GM04503 (cell line): ENCODE measurements around the gene FEM1C.

Source experiments
- DNase-seq: peaks from one replicate; pipeline ENCODE4 v3.0.0-alpha.2; 2012; ENCODE audit warnings: low read depth

Gene FEM1C

DNA sequence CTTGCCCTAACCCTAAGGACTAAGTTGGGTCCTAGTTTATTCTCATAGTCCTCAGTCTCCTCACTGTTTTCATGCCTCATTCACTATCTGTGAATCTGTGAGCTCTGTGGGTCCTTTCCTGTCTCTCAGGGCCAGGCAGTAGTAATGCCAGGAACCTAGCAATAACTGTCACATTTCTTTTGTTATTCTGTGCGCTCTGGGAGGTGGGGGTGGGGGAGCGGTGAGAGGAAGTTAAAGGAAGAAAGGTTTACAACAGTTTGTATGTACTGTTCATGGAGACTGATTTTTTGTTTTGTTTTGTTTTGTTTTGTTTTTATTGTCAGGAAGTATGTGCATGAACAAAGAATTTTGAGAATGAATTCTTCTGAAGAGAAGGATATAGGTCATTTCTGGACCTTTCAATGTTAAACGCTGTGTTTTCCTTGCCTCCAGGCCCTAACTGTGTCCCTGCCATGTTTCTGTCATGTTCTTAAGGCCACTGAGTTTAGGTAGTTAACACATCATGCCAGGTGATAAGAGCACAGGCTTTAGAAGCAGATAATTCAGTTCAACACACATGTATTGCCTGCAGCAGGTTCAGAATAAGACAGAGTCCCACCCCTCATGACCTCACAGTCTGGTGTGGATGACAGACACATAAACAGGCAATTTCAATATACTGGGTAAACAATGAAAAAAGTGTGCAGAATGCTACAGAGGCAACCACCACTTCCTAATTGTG, 13.3 kb upstream of the FEM1C start:
- no peak for DNase-seq

- DNase-seq, result no peak
These were observed 11.7 kb upstream of the FEM1C start for GRCh38 chr5:115556276-115556675.

DNA sequence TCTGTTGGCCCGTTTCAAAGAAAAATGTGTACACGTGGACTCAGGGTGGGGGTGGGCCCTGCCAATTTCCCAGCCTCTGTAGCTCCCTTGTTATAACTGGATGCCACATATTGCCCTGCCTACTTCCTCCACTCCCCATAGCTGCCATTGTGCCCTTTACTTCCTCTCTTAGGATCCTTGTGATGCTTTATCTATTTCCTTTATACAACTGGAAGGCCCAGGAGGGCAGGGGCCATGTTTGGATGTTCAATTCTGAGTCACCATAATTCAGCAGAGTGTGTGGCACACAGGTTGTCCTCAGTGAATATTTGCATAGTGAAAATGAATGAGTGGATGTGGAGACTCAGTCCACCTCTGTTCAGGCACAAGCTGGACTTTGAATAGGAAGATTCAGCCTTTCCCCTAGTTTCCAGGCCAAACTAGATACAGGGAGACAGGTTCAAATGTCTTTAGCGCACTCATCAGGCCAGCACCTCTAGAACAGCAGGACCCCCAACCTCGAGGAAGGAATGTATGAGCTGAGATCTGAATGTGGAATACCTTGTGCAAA, 10.6 kb upstream of the FEM1C start:
- no peak for DNase-seq

- DNase-seq, result no peak
These were observed 8.5 kb upstream of the FEM1C start for GRCh38 chr5:115553082-115553481.

GRCh38 chr5:115551415-115551814, 6.8 kb upstream of the FEM1C start:
- DNase-seq, result no peak

- DNase-seq, result no peak
These were observed 4.6 kb upstream of the FEM1C start for GRCh38 chr5:115549154-115549553.

GRCh38 chr5:115548683-115549082, 4.1 kb upstream of the FEM1C start:
- DNase-seq, result no peak

- no peak for DNase-seq
These were observed 842 bp upstream of the FEM1C start for GRCh38 chr5:115545351-115545882.

- no peak for DNase-seq
These were observed 536 bp downstream of the FEM1C start for GRCh38 chr5:115544043-115544435.

GRCh38 chr5:115543365-115544042, 1.1 kb downstream of the FEM1C start:
- no peak for DNase-seq

DNA sequence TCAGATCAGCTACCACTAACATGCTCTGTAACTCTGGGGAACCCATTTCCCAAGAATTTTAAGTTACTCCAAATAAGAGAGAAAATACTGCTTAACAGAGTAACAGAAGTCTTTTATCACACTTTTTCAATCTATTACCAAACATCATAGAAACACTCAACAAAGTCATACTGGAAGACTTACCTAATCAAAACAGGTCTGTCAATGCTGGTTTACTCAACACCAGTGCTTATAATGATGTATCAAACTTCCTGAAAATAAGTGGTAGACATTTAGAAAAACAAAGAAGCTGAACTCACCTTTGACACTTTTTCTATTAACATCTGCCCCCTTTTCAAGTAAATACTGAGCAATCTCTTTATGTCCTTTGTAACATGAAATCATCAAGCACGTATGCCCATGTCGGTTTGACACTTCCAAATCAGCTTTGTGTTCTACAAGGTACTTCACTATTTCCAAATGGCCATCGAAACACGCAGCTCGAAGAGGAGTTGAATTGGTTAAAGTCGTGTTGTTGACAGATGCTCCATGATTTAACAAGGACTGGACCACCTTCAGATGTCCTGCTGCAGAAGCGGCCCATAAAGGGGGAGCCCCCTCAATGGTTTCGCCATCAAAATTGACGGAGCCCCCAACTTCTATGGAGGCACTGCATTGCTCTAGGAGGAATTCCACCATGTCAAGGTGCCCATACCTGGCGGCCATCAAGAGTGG, 1.8 kb downstream of the FEM1C start:
- DNase-seq, result no peak

- DNase-seq, result no peak
These were observed 2.5 kb downstream of the FEM1C start for GRCh38 chr5:115542086-115542485.

GRCh38 chr5:115541611-115542010, 3.0 kb downstream of the FEM1C start:
- no peak for DNase-seq

DNA sequence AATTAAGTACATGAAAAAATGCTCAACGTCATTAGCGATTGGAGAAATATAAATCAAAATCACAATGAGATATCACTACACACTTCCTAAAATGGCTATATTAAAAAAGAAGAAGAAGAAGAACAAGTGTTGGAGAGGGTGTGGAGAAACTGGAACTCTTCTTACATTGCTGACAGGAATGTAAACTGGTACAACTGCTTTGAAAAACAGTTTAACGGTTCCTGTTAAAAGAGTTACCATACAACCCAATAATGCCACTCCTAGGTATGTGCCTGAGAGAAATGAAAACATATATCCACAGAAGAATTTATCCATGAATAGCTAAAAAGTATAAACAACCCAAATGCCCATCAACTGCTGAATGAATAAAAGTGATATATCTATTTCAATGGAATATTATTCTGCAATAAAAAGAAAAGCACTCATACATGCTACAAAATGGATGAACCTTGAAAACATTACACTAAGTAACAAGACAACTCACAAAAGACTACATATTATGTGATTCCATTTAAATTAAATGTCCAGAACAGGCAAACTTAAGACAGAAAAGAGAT, 9.0 kb downstream of the FEM1C start:
- DNase-seq, result no peak

- DNase-seq, result no peak
These were observed 12.1 kb downstream of the FEM1C start for GRCh38 chr5:115532517-115532916.

- DNase-seq, result no peak
These were observed 12.7 kb downstream of the FEM1C start for GRCh38 chr5:115531787-115532367.

DNA sequence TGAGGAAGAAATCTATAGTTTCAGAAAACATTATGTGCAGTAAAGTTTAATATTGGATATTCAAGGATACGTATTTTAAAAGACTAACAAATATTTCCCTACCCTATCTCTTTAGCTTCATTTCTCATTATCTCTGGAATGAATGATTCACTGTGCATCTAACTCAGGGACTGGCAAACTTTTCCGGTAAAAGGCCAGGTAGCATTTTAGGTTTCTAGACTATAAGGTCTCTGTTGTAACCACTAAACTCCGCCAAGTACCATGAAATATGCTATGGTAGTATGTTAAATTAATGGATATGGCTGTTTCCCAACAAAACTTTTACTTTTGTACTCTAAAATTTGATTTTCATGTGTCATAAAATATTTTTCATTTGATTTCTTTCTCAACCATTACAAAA, 13.2 kb downstream of the FEM1C start:
- DNase-seq, result no peak

DNA sequence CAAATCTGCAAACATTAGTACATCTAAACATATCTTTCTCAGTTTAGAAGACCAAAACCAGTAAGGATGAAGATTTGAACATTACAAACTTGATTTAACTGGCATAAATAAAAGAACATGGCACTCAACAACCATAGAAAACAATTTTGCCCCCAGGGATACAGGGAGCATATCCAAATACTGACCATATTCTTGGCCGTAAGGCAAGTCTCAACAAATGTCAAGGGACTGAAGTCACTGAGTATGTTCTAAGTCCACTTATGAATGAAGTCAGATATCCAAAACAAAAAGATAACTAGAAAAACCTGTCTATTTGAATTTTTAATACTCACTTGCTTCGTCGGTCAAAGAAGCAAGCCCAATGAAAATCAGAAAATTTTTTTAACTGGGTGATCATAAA, 14.1 kb downstream of the FEM1C start:
- DNase-seq, result peak; percentile 31

- DNase-seq, result no peak
These were observed 18.0 kb downstream of the FEM1C start for GRCh38 chr5:115526604-115527003.

DNA sequence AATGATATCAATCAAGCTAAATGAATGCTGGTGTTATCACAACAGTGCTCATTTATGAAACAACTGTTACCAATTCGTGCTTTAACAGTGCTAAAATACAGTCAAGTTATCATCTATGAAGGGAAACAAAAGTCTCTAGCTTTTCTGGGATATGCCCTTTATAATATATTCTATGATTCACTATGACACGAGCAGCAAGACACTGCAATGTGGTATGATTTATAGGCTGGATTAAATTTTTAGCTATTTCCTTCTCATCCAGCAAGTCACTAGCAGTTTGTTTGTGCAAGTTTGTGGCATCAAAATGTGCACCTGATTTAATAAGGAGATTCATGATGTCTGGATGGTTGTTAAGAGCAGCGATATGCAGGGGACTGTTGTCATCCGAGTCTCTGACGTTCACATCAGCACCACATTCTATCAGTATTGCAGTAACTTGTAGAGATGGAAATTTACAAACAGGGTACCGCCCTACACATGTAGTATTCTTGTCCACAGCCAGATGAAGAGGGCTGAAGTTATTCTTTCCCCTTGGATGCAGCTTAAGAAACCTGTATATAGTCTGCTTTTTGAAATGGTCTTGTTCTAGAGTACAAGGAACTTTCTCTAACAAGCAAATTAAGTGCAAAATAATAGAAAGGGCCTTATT, 20.3 kb downstream of the FEM1C start:
- no peak for DNase-seq

- DNase-seq, result no peak
These were observed 21.7 kb downstream of the FEM1C start for GRCh38 chr5:115522832-115523403.
